ENCODE measurements around the gene AHCY.
"Not testable (repeated sequence)": the region's sequence is repeated elsewhere in the genome, so short reads cannot be mapped to it uniquely, and the experiment has no call there.

Gene AHCY

GRCh38 chr20:34300809-34301586 is 2.2 kb downstream of the AHCY start:
- no peak for DNase-seq (ENCODE audit: low read depth)
- H3K4me3 ChIP-seq (replicated peaks; ENCODE audit: low read depth, low read length): no peak overlapping the region
- TF ChIP-seq, protein P1, sequence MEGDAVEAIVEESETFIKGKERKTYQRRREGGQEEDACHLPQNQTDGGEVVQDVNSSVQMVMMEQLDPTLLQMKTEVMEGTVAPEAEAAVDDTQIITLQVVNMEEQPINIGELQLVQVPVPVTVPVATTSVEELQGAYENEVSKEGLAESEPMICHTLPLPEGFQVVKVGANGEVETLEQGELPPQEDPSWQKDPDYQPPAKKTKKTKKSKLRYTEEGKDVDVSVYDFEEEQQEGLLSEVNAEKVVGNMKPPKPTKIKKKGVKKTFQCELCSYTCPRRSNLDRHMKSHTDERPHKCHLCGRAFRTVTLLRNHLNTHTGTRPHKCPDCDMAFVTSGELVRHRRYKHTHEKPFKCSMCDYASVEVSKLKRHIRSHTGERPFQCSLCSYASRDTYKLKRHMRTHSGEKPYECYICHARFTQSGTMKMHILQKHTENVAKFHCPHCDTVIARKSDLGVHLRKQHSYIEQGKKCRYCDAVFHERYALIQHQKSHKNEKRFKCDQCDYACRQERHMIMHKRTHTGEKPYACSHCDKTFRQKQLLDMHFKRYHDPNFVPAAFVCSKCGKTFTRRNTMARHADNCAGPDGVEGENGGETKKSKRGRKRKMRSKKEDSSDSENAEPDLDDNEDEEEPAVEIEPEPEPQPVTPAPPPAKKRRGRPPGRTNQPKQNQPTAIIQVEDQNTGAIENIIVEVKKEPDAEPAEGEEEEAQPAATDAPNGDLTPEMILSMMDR (IDR thresholded peaks at IDR 0.05; ENCODE audit: low read length, missing control alignments): no peak

DNA sequence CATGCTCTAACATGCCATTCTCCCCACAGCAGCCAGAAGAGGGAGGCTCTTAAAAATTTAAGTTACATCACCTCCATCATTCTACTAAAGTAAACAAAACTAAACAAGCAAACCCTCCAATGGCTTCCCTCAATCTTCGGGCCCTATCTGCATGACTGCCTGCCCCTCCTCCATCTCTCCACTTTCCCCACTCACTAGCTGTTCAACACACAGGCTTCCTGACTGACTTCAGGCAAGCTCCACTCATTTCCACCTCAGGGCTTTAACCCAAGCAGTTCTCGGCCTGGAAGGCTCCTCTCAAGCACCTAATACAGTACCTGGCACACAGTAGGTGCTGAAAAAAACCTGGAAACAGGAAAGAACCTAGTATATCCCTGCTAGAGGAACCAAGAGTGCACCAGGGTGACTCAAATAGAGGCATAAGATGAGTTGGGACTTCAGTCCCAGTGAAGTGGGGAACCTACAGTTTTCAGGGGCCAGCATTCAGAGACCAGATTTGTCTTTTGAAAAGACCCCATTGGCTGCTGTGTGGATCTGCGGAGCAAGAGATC is 2.8 kb downstream of the AHCY start:
- no peak overlapping the region for H3K4me3 ChIP-seq (replicated peaks; ENCODE audit: low read depth, low read length)
- TF ChIP-seq, protein P1 (IDR thresholded peaks at IDR 0.05; ENCODE audit: low read length, missing control alignments): no peak
- no peak for DNase-seq (ENCODE audit: low read depth)

GRCh38 chr20:34299556-34300255 is 3.4 kb downstream of the AHCY start:
- no peak overlapping the region for H3K4me3 ChIP-seq (replicated peaks; ENCODE audit: low read depth, low read length)
- TF ChIP-seq, protein P1 (IDR thresholded peaks at IDR 0.05; ENCODE audit: low read length, missing control alignments): no peak
- DNase-seq (ENCODE audit: low read depth): no peak

DNA sequence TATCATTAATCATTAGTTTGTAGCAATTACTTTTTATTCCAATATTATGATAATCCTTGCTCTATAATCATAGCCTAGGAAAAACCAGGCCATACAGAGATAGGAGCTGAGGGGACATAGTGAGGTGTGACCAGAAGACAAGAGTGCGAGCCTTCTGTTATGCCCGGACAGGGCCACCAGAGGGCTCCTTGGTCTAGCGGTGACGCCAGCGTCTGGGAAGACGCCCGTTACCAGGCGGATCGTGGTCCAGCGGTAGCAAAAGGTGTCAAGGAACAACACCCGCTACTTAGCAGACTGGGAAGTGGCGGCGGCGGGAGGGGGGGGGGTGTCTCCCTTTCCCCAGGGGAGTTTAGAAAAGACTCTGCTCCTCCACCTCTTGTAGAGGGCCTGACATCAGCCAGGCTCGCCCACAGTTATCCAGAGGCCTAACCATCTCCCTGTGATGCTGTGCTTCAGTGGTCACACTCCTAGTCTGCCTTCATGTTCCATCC is 4.8 kb downstream of the AHCY start:
- not testable (repeated sequence) for H3K4me3 ChIP-seq (replicated peaks; ENCODE audit: low read depth, low read length); DNase-seq (ENCODE audit: low read depth)

GRCh38 chr20:34296468-34296867 is 6.7 kb downstream of the AHCY start:
- no peak overlapping the region for H3K4me3 ChIP-seq (replicated peaks; ENCODE audit: low read depth, low read length)
- DNase-seq (ENCODE audit: low read depth): no peak
- TF ChIP-seq, protein P1 (IDR thresholded peaks at IDR 0.05; ENCODE audit: low read length, missing control alignments): no peak

DNA sequence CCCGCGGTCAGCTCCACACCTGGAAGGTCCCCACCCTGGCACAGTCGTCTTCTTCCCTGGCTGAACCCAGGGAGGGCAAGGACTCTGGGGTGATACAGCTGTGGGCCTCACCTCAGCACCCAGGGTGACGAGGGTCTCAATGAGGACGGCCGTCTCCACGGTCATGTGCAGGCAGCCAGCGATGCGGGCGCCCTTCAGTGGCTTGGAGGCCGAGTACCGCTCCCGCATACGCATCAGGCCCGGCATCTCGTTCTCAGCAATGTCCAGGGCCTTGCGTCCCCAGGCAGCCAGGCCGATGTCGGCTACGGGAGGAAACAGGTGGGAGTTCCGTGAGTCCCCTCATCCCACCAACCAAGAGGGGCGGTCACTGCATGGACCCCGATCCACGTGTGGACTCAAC is 7.9 kb downstream of the AHCY start:
- no peak for DNase-seq (ENCODE audit: low read depth)
- H3K4me3 ChIP-seq (replicated peaks; ENCODE audit: low read depth, low read length): no peak overlapping the region
- TF ChIP-seq, protein P1 (IDR thresholded peaks at IDR 0.05; ENCODE audit: low read length, missing control alignments): no peak

- TF ChIP-seq, protein P1 (IDR thresholded peaks at IDR 0.05; ENCODE audit: low read length, missing control alignments): no peak
- no peak for DNase-seq (ENCODE audit: low read depth)
- H3K4me3 ChIP-seq (replicated peaks; ENCODE audit: low read depth, low read length): no peak overlapping the region
Measured at GRCh38 chr20:34294563-34294962, 8.6 kb downstream of the AHCY start.

All from fibroblast of pulmonary artery (primary cell).